ENCODE data around the gene COL8A1.

DNA sequence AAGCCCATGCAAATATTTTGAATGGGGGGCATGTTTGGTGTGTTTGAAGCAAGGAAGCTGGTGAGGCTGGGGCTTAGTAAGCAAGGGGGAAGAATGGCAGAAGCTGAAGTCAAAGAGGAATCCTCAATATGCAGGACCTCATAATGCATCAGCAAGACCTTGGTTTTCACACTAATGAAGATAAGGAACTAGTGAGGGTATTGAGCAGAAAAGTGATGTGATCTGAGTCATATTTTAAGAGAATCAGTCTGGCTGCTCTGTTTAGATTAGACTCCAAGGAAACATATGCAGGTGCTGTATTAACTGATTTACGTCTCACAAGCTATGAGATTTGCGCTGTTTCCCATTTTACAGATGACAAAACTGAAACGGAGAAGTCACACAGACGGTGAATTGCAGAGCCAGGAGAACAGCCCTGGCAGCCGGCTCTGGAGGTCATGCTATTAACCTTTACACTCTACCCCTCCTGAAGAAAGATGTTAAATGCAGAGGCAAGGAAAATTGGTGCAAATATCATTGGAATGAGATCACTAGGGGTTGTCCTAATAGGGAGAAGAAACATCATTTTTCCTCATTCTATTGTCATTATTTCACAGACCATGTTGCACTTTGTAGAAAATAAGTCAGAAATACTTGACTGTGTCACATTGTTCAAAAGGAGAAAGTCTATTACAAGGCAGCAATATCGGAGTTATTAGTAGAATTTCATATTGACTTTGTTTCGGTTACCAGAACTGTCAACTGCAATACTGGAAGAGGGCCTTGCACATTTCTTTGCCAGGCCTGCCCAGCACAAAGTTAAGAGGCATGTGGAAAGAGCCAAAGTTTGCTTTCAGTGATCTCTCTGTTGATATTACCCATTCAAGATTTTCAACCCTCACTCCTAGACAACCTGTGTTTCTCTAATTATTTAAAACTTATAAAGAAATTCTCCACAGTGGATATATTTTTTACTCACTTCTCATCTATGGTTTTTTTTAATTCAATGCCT lies 64.9 kb downstream of the COL8A1 start:
- TF ChIP-seq, protein P1, sequence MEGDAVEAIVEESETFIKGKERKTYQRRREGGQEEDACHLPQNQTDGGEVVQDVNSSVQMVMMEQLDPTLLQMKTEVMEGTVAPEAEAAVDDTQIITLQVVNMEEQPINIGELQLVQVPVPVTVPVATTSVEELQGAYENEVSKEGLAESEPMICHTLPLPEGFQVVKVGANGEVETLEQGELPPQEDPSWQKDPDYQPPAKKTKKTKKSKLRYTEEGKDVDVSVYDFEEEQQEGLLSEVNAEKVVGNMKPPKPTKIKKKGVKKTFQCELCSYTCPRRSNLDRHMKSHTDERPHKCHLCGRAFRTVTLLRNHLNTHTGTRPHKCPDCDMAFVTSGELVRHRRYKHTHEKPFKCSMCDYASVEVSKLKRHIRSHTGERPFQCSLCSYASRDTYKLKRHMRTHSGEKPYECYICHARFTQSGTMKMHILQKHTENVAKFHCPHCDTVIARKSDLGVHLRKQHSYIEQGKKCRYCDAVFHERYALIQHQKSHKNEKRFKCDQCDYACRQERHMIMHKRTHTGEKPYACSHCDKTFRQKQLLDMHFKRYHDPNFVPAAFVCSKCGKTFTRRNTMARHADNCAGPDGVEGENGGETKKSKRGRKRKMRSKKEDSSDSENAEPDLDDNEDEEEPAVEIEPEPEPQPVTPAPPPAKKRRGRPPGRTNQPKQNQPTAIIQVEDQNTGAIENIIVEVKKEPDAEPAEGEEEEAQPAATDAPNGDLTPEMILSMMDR (IDR thresholded peaks at IDR 0.05) = no peak
- no peak for TF ChIP-seq POLR2A (IDR thresholded peaks at IDR 0.05)

All from stomach (tissue), 4 donors.